Brain microvascular endothelial cell (primary cell): ENCODE data around the gene NAA38.
"Not testable (repeated sequence)": the region's sequence is repeated elsewhere in the genome, so short reads cannot be mapped to it uniquely, and the experiment has no call there.

ENCODE experiments used
- DNase-seq: peaks from one replicate; pipeline ENCODE4 v3.0.0-alpha.2; 2020
- H3K27ac ChIP-seq: fragments of 250-450 bp; sonication (Bioruptor Pico); 2 replicates; pipeline ENCODE4 v1.5.1; 2020; ENCODE audit warnings: mild to moderate bottlenecking, moderate library complexity
- H3K27me3 ChIP-seq: fragments of 250-450 bp; sonication (Bioruptor Pico); replicated peaks from 2 replicates; pipeline ENCODE4 v1.5.1; 2020; ENCODE audit warnings: mild to moderate bottlenecking
- H3K36me3 ChIP-seq: fragments of 250-450 bp; sonication (Bioruptor Pico); replicated peaks from 2 replicates; pipeline ENCODE4 v1.5.1; 2020; ENCODE audit warnings: mild to moderate bottlenecking
- H3K4me3 ChIP-seq: 2 replicates; pipeline ENCODE4 v1.5.1; 2011; ENCODE audit warnings: low read depth, mild to moderate bottlenecking, control low read depth, low read length, moderate library complexity
- CTCF ChIP-seq: IDR thresholded peaks from 2 replicates; pipeline ENCODE4 v1.5.1; 2011; ENCODE audit warnings: low read depth, mild to moderate bottlenecking, moderate library complexity, low read length, control low read depth, inconsistent platforms; ENCODE audit errors: missing control alignments
- in situ Hi-C: cut with HindIII; loops from 2 replicates; pipeline ENCODE4 v1.10.0; 2017; ENCODE audit warnings: low sequenced_read_pairs, low pct_ligation_motif_present

Gene NAA38

GRCh38 chr17:7811251-7811650, 46.1 kb downstream of the NAA38 start:
- DNase-seq = no peak
- Histone ChIP-seq H3K27me3 (no peaks in the 10 kb centered on the region), H3K4me3 (no peak overlapping the region), H3K36me3 (no peaks in the 10 kb centered on the region), H3K27ac (no peak overlapping the region)
- no peak for TF ChIP-seq CTCF
- in situ Hi-C loops = no loop called here

GRCh38 chr17:7809791-7810343, 47.5 kb downstream of the NAA38 start:
- H3K27ac ChIP-seq, DNase-seq, H3K27me3 ChIP-seq, H3K4me3 ChIP-seq, H3K36me3 ChIP-seq, in situ Hi-C loops: not testable (repeated sequence)

GRCh38 chr17:7809086-7809790, 48.1 kb downstream of the NAA38 start:
- TF ChIP-seq CTCF = no peak
- Histone ChIP-seq H3K36me3 (no peaks in the 10 kb centered on the region), H3K4me3 (no peak overlapping the region), H3K27me3 (no peaks in the 10 kb centered on the region), H3K27ac (no peak overlapping the region)
- in situ Hi-C loops = no loop called here
- DNase-seq = no peak

DNA sequence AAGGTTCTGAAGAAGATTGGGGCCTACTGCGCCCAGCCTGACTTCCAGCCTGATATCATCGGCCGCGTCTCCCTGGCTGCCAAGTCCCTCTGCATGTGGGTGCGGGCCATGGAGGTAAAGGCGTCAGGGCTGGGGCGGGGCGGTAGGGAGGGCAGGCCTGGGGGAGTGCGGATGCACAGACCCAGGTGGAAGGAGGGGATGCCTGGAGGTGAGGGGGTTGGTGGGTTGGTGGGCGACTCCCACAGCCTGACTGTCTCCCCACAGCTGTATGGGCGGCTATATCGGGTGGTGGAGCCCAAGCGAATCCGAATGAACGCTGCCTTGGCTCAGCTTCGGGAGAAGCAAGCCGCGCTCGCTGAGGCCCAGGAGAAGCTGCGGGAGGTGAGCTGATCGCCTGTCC, 50.2 kb downstream of the NAA38 start:
- H3K27me3 ChIP-seq = no peaks in the 10 kb centered on the region
- DNase-seq = no peak
- H3K36me3 ChIP-seq = no peaks in the 10 kb centered on the region
- no peak overlapping the region for H3K27ac ChIP-seq
- in situ Hi-C loops = no loop called here
- no peak overlapping the region for H3K4me3 ChIP-seq
- TF ChIP-seq CTCF = no peak
